ENCODE results near the gene MRS2. TPM values are rescaled to one million over a fixed set of nuclear protein-coding genes. Genes with fewer than 3 reads are reported as not detected.
"Not testable (repeated sequence)": the region's sequence is repeated elsewhere in the genome, so short reads cannot be mapped to it uniquely, and the experiment has no call there.

MRS2 gene
- total and polyA plus RNA-seq, 9 of the 15 experiments (the other 6 are each of a cell fraction or from before 2014, with no cell fraction given): 14.6 to 57.9 (median 48.1) TPM

DNA sequence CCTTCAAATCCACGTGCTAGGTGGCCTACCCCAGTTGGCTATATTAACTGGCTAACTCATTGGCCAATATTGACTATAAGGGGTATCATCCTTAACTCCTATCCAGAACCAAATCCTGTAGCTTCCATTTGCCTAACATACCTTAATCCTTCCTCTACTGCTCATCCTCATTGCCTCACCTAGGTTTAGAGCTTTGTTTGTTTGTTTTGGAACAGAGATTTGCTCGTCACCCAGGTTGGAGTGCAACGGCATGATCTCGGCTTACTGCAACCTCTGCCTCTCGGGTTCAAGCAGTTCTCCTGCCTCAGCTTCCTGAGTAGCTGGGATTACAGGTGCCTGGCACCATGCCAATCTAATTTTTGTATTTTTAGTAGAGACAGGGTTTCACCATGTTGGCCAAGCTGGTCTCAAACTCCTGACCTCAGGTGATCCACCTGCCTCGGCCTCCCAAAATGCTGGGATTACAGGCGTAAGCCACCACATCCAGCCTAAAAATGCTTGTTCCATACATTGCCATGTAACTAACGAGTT is 37.6 kb upstream of the MRS2 start:
- H3K9ac ChIP-seq (ENCODE audit: insufficient read depth in 1 of 2, low read depth in 2 of 2, low read length in 2 of 2); H3K9me1 ChIP-seq (ENCODE audit: control insufficient read depth, insufficient read depth, low read length); H3K27ac ChIP-seq (ENCODE audit: extremely low read depth, low read depth, low read length); intact Hi-C loops (cut with micrococcal nuclease); H4K20me1 ChIP-seq (replicated peaks; ENCODE audit: control insufficient read depth, insufficient read depth, low read length); POLR2A ChIA-PET; CTCF ChIA-PET (ENCODE audit: low intra/inter-chr PET ratio); H3K4me2 ChIP-seq (ENCODE audit: insufficient read depth, low read length); FAIRE-seq; H2AFZ ChIP-seq (ENCODE audit: low read depth, low read length); H3K4me1 ChIP-seq (replicated peaks in 1 of 2; ENCODE audit: control insufficient read depth in 2 of 2, insufficient read depth in 2 of 2, low read length in 2 of 2); DNase-seq (ENCODE audit: extremely low read depth in 1 of 4, low spot score in 3 of 4); H3K79me2 ChIP-seq (ENCODE audit: control insufficient read depth, insufficient read depth, low read length); H3K36me3 ChIP-seq (ENCODE audit: control insufficient read depth, insufficient read depth, low read length); BruUV-seq (replicated peaks); H3K4me3 ChIP-seq; in situ Hi-C loops (cut with MboI); H3K9me3 ChIP-seq (replicated peaks; ENCODE audit: control insufficient read depth, insufficient read depth, low read depth, low read length); ATAC-seq: not testable (repeated sequence)
- H3K27me3 ChIP-seq (ENCODE audit: control insufficient read depth in 2 of 2, insufficient read depth in 2 of 2, low read length in 2 of 2): peaks cover 8 to 10% of the 10 kb centered on the region in 2 experiments; a peak in 3 of 5 replicates
- WGBS (ENCODE audit: insufficient coverage, low coverage, missing lambda C conversion rate): 0% methylated on average over 8 of the region's 8 CpGs
- TF ChIP-seq NFIX (CRISPR knock-in tag; IDR thresholded peaks at IDR 0.05; ENCODE audit: low read depth) (peak; percentile 75), NFIC (IDR thresholded peaks at IDR 0.05) (peak; percentile 94)

DNA sequence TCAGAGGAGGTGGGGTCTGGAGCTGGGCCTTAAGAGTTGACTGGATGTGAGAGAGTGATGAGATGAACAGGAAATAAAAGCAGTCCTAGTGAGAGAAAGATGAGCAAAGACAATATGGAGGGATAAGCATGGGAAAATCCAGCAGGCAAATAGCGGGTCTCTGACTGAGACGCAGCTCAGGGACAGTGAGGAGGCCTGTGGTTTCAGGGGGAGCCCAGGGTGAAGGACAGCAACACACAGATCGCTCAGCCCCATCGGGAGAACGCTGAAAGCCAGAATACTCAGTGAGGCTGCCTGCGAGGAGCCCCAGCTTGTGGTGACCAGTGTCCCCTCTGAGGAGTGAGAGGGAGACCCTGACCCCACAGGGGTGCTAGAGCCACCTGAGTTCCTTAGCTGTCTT is 28.1 kb upstream of the MRS2 start:
- FAIRE-seq: no peak
- TF ChIP-seq PHF21A (IDR thresholded peaks at IDR 0.05; ENCODE audit: borderline replicate concordance, low read depth) (no peak), KDM5B (IDR thresholded peaks at IDR 0.05; ENCODE audit: insufficient replicate concordance, low read depth, low read length) (no peak), CCAR2 (IDR thresholded peaks at IDR 0.05; ENCODE audit: low read depth, low read length) (no peak), ZNF24 (IDR thresholded peaks at IDR 0.05) (no peak), STAG1 (CRISPR knock-in tag; IDR thresholded peaks at IDR 0.05; ENCODE audit: borderline replicate concordance) (no peak), SMARCE1 (IDR thresholded peaks at IDR 0.05) (no peak)
- TF ChIP-seq, protein P1, sequence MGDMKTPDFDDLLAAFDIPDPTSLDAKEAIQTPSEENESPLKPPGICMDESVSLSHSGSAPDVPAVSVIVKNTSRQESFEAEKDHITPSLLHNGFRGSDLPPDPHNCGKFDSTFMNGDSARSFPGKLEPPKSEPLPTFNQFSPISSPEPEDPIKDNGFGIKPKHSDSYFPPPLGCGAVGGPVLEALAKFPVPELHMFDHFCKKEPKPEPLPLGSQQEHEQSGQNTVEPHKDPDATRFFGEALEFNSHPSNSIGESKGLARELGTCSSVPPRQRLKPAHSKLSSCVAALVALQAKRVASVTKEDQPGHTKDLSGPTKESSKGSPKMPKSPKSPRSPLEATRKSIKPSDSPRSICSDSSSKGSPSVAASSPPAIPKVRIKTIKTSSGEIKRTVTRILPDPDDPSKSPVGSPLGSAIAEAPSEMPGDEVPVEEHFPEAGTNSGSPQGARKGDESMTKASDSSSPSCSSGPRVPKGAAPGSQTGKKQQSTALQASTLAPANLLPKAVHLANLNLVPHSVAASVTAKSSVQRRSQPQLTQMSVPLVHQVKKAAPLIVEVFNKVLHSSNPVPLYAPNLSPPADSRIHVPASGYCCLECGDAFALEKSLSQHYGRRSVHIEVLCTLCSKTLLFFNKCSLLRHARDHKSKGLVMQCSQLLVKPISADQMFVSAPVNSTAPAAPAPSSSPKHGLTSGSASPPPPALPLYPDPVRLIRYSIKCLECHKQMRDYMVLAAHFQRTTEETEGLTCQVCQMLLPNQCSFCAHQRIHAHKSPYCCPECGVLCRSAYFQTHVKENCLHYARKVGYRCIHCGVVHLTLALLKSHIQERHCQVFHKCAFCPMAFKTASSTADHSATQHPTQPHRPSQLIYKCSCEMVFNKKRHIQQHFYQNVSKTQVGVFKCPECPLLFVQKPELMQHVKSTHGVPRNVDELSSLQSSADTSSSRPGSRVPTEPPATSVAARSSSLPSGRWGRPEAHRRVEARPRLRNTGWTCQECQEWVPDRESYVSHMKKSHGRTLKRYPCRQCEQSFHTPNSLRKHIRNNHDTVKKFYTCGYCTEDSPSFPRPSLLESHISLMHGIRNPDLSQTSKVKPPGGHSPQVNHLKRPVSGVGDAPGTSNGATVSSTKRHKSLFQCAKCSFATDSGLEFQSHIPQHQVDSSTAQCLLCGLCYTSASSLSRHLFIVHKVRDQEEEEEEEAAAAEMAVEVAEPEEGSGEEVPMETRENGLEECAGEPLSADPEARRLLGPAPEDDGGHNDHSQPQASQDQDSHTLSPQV (IDR thresholded peaks at IDR 0.05): no peak
- TF ChIP-seq, protein P2, sequence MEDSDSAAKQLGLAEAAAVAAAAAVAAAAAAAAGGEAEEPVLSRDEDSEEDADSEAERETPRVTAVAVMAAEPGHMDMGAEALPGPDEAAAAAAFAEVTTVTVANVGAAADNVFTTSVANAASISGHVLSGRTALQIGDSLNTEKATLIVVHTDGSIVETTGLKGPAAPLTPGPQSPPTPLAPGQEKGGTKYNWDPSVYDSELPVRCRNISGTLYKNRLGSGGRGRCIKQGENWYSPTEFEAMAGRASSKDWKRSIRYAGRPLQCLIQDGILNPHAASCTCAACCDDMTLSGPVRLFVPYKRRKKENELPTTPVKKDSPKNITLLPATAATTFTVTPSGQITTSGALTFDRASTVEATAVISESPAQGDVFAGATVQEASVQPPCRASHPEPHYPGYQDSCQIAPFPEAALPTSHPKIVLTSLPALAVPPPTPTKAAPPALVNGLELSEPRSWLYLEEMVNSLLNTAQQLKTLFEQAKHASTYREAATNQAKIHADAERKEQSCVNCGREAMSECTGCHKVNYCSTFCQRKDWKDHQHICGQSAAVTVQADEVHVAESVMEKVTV (CRISPR knock-in tag; IDR thresholded peaks at IDR 0.05): no peak

More for the DNA sequence above, 28.1 kb upstream of the MRS2 start:
- ChIA-PET CTCF (ENCODE audit: low intra/inter-chr PET ratio) (no interaction called here), POLR2A (no interaction called here)
- Histone ChIP-seq H3K27me3 (ENCODE audit: control insufficient read depth in 2 of 2, insufficient read depth in 2 of 2, low read length in 2 of 2) (peaks cover 15 to 30% of the 10 kb centered on the region in 2 experiments; a peak in 4 of 5 replicates), H3K9ac (ENCODE audit: insufficient read depth in 1 of 2, low read depth in 2 of 2, low read length in 2 of 2) (peak overlapping the region in 1 of 2 experiments; percentile 26; a peak in 1 of 4 replicates), H3K4me1 (replicated peaks in 1 of 2; ENCODE audit: control insufficient read depth in 2 of 2, insufficient read depth in 2 of 2, low read length in 2 of 2) (no peaks in the 10 kb centered on the region), H2AFZ (ENCODE audit: low read depth, low read length) (no peak overlapping the region), H3K9me1 (ENCODE audit: control insufficient read depth, insufficient read depth, low read length) (no peaks in the 10 kb centered on the region), H3K79me2 (ENCODE audit: control insufficient read depth, insufficient read depth, low read length) (no peaks in the 10 kb centered on the region), H3K36me3 (ENCODE audit: control insufficient read depth, insufficient read depth, low read length) (no peaks in the 10 kb centered on the region), H4K20me1 (replicated peaks; ENCODE audit: control insufficient read depth, insufficient read depth, low read length) (no peaks in the 10 kb centered on the region), H3K9me3 (replicated peaks; ENCODE audit: control insufficient read depth, insufficient read depth, low read depth, low read length) (no peaks in the 10 kb centered on the region), H3K4me3 (no peak overlapping the region), H3K4me2 (ENCODE audit: insufficient read depth, low read length) (no peak overlapping the region), H3K27ac (ENCODE audit: extremely low read depth, low read depth, low read length) (no peak overlapping the region)
- ATAC-seq: peak; percentile 35; the same call in 2 of the 3 replicates
- in situ Hi-C loops (cut with MboI): no loop called here
- no peak for DNase-seq (ENCODE audit: extremely low read depth in 1 of 4, low spot score in 3 of 4)
- intact Hi-C loops (cut with micrococcal nuclease): no loop called here
- WGBS (ENCODE audit: insufficient coverage, low coverage, missing lambda C conversion rate): 0% methylated on average over 6 of the region's 6 CpGs
- BruUV-seq (replicated peaks): no TSS peak

All from K562 (cell line).